ENCODE results near the gene KCNJ6. TPM values are rescaled to one million over a fixed set of nuclear protein-coding genes. Genes with fewer than 3 reads are reported as not detected.

The KCNJ6 gene
- total and polyA plus RNA-seq, 2 of the 8 experiments (the other 6 are each of a cell fraction or from before 2014, with no cell fraction given): 0.51 to 1.2 TPM

DNA sequence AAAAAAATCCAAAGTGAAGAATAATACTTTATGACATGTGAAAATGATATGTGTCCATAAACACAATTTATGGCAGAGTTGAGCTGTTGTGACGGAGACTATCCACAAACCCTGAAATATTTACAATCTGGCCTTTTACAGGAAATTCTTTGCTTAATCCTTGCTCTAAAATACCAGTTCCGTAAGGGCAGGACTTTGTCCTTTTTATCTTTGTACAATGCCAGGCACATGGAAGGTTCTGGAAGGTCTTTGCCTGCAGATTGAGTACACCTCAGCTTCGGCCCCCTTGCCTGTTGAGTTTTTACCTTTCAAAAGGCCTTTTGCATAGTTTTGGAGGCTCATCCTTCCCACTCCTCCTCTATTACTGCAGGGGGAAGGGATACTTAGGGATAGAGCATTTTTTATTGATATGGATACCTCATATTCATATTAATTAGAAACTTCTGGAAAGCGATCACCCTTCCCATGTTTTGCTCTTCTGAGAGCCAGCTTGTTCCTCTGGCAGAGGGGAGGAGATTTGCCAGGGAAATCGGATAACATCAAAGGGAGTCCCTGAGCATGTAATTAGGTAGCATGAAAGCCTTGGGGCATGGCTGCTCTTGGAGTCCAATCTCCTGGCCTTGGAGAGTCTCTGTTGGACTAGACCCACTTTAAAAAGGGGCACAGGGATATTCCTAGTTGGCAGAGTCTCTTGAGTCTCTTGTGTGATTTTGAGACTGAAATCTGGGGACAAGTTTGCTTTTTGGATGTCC lies 217.1 kb downstream of the KCNJ6 start (continued):
- TF ChIP-seq, protein P1, sequence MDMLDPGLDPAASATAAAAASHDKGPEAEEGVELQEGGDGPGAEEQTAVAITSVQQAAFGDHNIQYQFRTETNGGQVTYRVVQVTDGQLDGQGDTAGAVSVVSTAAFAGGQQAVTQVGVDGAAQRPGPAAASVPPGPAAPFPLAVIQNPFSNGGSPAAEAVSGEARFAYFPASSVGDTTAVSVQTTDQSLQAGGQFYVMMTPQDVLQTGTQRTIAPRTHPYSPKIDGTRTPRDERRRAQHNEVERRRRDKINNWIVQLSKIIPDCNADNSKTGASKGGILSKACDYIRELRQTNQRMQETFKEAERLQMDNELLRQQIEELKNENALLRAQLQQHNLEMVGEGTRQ (IDR thresholded peaks at IDR 0.05; ENCODE audit: low read length): no peak
